ENCODE data around the gene MAG.

GRCh38 chr19:35311901-35312665 lies 20.1 kb downstream of the MAG start:
- TF ChIP-seq CTCF (IDR thresholded peaks at IDR 0.05) (no peak), POLR2A (IDR thresholded peaks at IDR 0.05) (no peak)
